ENCODE measurements around the gene PPIL1. TPM values are rescaled to one million over a fixed set of nuclear protein-coding genes. Genes with fewer than 3 reads are reported as not detected.

Gene PPIL1
- total and polyA plus RNA-seq, 2 of the 13 experiments (the other 11 are each of a cell fraction or from before 2014, with no cell fraction given) = 74.2 to 144 TPM

- TF ChIP-seq, protein P1, sequence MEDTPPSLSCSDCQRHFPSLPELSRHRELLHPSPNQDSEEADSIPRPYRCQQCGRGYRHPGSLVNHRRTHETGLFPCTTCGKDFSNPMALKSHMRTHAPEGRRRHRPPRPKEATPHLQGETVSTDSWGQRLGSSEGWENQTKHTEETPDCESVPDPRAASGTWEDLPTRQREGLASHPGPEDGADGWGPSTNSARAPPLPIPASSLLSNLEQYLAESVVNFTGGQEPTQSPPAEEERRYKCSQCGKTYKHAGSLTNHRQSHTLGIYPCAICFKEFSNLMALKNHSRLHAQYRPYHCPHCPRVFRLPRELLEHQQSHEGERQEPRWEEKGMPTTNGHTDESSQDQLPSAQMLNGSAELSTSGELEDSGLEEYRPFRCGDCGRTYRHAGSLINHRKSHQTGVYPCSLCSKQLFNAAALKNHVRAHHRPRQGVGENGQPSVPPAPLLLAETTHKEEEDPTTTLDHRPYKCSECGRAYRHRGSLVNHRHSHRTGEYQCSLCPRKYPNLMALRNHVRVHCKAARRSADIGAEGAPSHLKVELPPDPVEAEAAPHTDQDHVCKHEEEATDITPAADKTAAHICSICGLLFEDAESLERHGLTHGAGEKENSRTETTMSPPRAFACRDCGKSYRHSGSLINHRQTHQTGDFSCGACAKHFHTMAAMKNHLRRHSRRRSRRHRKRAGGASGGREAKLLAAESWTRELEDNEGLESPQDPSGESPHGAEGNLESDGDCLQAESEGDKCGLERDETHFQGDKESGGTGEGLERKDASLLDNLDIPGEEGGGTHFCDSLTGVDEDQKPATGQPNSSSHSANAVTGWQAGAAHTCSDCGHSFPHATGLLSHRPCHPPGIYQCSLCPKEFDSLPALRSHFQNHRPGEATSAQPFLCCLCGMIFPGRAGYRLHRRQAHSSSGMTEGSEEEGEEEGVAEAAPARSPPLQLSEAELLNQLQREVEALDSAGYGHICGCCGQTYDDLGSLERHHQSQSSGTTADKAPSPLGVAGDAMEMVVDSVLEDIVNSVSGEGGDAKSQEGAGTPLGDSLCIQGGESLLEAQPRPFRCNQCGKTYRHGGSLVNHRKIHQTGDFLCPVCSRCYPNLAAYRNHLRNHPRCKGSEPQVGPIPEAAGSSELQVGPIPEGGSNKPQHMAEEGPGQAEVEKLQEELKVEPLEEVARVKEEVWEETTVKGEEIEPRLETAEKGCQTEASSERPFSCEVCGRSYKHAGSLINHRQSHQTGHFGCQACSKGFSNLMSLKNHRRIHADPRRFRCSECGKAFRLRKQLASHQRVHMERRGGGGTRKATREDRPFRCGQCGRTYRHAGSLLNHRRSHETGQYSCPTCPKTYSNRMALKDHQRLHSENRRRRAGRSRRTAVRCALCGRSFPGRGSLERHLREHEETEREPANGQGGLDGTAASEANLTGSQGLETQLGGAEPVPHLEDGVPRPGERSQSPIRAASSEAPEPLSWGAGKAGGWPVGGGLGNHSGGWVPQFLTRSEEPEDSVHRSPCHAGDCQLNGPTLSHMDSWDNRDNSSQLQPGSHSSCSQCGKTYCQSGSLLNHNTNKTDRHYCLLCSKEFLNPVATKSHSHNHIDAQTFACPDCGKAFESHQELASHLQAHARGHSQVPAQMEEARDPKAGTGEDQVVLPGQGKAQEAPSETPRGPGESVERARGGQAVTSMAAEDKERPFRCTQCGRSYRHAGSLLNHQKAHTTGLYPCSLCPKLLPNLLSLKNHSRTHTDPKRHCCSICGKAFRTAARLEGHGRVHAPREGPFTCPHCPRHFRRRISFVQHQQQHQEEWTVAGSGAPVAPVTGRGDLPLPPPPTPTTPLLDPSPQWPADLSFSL (CRISPR knock-in tag; IDR thresholded peaks at IDR 0.05) = no peak; the same call in 1 of the 2 replicates
- TF ChIP-seq GATAD1 (CRISPR knock-in tag; IDR thresholded peaks at IDR 0.05) (peak; percentile 50; the same call in 1 of the 2 replicates), SP2 (CRISPR knock-in tag; IDR thresholded peaks at IDR 0.05) (no peak), SIN3B (IDR thresholded peaks at IDR 0.05; ENCODE audit: low read length) (no peak), TSC22D2 (CRISPR knock-in tag; IDR thresholded peaks at IDR 0.05; ENCODE audit: borderline replicate concordance) (no peak), PITX1 (CRISPR knock-in tag; IDR thresholded peaks at IDR 0.05) (peak; percentile 71), ZNF260 (CRISPR knock-in tag; IDR thresholded peaks at IDR 0.05; ENCODE audit: borderline replicate concordance, low read depth) (no peak), ZNF761 (CRISPR knock-in tag; conservative IDR thresholded peaks at IDR 0.05) (no peak), ZNF660 (CRISPR knock-in tag; IDR thresholded peaks at IDR 0.05; ENCODE audit: borderline replicate concordance, low read depth) (no peak), SP5 (CRISPR knock-in tag; IDR thresholded peaks at IDR 0.05; ENCODE audit: borderline replicate concordance, low read depth) (peak; percentile 15; the same call in 1 of the 2 replicates), U2AF2 (IDR thresholded peaks at IDR 0.05; ENCODE audit: low read depth, low read length) (no peak), POGK (CRISPR knock-in tag; conservative IDR thresholded peaks at IDR 0.05) (peak; percentile 42; the same call in 1 of the 2 replicates), RFX1 (IDR thresholded peaks at IDR 0.05) (no peak), ZBTB21 (CRISPR knock-in tag; IDR thresholded peaks at IDR 0.05) (peak; percentile 97), POLR2AphosphoS2 (IDR thresholded peaks at IDR 0.05; ENCODE audit: low read depth, low read length) (no peak), ZNF619 (CRISPR knock-in tag; IDR thresholded peaks at IDR 0.05) (no peak), MAFG (CRISPR knock-in tag; IDR thresholded peaks at IDR 0.05) (no peak), MXD4 (CRISPR knock-in tag; IDR thresholded peaks at IDR 0.05) (no peak; the same call in 1 of the 2 replicates), ZNF143 (CRISPR knock-in tag; IDR thresholded peaks at IDR 0.05) (no peak), SALL2 (CRISPR knock-in tag; IDR thresholded peaks at IDR 0.05) (no peak)
- TF ChIP-seq, protein P2, sequence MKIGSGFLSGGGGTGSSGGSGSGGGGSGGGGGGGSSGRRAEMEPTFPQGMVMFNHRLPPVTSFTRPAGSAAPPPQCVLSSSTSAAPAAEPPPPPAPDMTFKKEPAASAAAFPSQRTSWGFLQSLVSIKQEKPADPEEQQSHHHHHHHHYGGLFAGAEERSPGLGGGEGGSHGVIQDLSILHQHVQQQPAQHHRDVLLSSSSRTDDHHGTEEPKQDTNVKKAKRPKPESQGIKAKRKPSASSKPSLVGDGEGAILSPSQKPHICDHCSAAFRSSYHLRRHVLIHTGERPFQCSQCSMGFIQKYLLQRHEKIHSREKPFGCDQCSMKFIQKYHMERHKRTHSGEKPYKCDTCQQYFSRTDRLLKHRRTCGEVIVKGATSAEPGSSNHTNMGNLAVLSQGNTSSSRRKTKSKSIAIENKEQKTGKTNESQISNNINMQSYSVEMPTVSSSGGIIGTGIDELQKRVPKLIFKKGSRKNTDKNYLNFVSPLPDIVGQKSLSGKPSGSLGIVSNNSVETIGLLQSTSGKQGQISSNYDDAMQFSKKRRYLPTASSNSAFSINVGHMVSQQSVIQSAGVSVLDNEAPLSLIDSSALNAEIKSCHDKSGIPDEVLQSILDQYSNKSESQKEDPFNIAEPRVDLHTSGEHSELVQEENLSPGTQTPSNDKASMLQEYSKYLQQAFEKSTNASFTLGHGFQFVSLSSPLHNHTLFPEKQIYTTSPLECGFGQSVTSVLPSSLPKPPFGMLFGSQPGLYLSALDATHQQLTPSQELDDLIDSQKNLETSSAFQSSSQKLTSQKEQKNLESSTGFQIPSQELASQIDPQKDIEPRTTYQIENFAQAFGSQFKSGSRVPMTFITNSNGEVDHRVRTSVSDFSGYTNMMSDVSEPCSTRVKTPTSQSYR (CRISPR knock-in tag; IDR thresholded peaks at IDR 0.05; ENCODE audit: borderline replicate concordance) = no peak
These were observed 44.6 kb downstream of the PPIL1 start (continued) for GRCh38 chr6:36829919-36830544.

Measured in HepG2 (cell line).